OCI-LY1 (cell line): Measurements from ENCODE around the gene SHOX.

ENCODE experiments used
- EZH2 ChIP-seq: fragments of 200-600 bp; sonication (generic), shearing (Covaris generic); IDR thresholded peaks from 2 replicates; pipeline ENCODE4 v1.8.0; 2017; ENCODE audit warnings: borderline replicate concordance, mixed run types, mild to moderate bottlenecking, antibody characterized with exemption, low read length, moderate library complexity, mixed read lengths
- TF ChIP-seq, protein P1 (sequence below): fragments of 200-600 bp; sonication (generic), shearing (Covaris generic); IDR thresholded peaks from 2 replicates; pipeline ENCODE4 v1.5.1; 2017; ENCODE audit warnings: mild to moderate bottlenecking, antibody characterized with exemption, low read length, moderate library complexity, mixed read lengths

DNA sequence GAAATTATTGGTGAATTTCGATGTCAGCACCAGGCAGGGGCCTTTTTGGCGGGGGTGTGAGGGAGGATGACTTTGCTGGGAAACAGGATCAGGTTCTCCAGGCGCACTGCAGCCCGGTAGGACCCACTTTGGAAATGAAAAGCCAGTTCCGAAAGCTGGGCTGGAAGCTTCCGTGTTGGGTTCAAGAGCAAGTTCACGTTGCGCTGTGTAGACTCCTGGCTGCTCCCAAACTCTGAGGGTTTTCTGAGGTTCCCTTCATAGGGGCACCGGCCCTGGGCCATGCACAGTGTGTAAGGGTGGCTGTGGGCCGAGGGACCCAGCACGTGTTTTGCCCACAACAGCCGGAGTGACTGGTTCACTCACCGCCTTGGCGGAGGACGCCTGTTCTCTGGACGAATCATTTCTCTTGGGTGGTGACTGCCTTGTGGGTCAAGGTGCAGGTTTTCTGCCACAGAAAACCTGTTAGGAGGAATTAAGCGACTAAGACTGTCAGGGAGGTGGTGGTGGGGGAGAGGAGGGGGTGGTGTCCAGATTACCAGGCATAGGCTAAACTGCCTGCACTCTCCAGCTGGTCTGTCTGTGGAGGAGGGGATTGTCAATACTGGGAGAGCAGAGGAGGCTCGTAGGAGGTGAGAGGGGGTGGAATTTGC lies 8.0 kb downstream of the SHOX start:
- TF ChIP-seq, protein P1, sequence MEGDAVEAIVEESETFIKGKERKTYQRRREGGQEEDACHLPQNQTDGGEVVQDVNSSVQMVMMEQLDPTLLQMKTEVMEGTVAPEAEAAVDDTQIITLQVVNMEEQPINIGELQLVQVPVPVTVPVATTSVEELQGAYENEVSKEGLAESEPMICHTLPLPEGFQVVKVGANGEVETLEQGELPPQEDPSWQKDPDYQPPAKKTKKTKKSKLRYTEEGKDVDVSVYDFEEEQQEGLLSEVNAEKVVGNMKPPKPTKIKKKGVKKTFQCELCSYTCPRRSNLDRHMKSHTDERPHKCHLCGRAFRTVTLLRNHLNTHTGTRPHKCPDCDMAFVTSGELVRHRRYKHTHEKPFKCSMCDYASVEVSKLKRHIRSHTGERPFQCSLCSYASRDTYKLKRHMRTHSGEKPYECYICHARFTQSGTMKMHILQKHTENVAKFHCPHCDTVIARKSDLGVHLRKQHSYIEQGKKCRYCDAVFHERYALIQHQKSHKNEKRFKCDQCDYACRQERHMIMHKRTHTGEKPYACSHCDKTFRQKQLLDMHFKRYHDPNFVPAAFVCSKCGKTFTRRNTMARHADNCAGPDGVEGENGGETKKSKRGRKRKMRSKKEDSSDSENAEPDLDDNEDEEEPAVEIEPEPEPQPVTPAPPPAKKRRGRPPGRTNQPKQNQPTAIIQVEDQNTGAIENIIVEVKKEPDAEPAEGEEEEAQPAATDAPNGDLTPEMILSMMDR = no peak
- no peak for TF ChIP-seq EZH2
